Measurements from ENCODE around the gene SLC12A4.

DNA sequence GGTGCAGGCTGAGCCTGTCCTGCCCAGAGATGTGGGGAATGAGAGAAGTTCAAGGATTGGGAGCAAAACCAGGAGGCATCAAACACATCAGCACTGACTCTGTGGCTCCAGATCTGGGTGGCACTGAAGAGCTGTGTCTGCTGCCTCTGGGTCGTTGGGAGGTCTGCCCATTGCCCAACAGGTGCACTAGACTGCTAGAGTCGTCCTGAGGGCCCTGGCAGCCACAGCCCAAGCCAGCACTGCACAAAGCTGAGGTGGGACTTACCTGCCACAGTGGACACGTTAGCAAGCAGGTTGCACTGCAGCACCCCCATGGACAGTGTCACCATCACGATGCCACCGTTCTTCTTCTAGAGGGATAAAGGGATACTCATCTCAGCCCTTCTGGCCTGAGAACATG lies 8.6 kb upstream of the SLC12A4 start:
- no peak for TF ChIP-seq MTERF4 (CRISPR knock-in tag; IDR thresholded peaks at IDR 0.05)
- no peak for TF ChIP-seq YY1 (IDR thresholded peaks at IDR 0.05; ENCODE audit: insufficient read depth, insufficient replicate concordance, low read depth, low read length)
- no peak for TF ChIP-seq ZNF724P (CRISPR knock-in tag; IDR thresholded peaks at IDR 0.05; ENCODE audit: borderline replicate concordance)
- no peak for TF ChIP-seq ZFYVE20 (CRISPR knock-in tag; IDR thresholded peaks at IDR 0.05; ENCODE audit: borderline replicate concordance, low read depth)
- TF ChIP-seq KDM5A (IDR thresholded peaks at IDR 0.05; ENCODE audit: borderline replicate concordance, low read length), result no peak
- no peak for TF ChIP-seq SATB2 (CRISPR knock-in tag; IDR thresholded peaks at IDR 0.05)
- no peak for TF ChIP-seq HNRNPUL1 (IDR thresholded peaks at IDR 0.05; ENCODE audit: low read depth, low read length)
- TF ChIP-seq CAMTA2 (CRISPR knock-in tag; IDR thresholded peaks at IDR 0.05; ENCODE audit: borderline replicate concordance), result no peak
- TF ChIP-seq AFF4 (CRISPR knock-in tag; IDR thresholded peaks at IDR 0.05), result no peak
- TF ChIP-seq MTA1 (CRISPR knock-in tag; IDR thresholded peaks at IDR 0.05; ENCODE audit: borderline replicate concordance), result no peak
- no peak for TF ChIP-seq ZBTB44 (CRISPR knock-in tag; IDR thresholded peaks at IDR 0.05)
